NT2/D1 (cell line): ENCODE results near the gene MT4.
"Not testable (repeated sequence)": the region's sequence is repeated elsewhere in the genome, so short reads cannot be mapped to it uniquely, and the experiment has no call there.

Experiments
- DNase-seq: peaks from one replicate; pipeline ENCODE4 v3.0.0-alpha.2; 2011; ENCODE audit warnings: low read depth, low spot score
- H3K27me3 ChIP-seq: 2 replicates; pipeline ENCODE4 v1.6.0; 2011; ENCODE audit warnings: mild to moderate bottlenecking; ENCODE audit not compliant: insufficient read length, insufficient read depth
- H3K36me3 ChIP-seq: 2 replicates; pipeline ENCODE4 v1.6.1; 2011; ENCODE audit warnings: mild to moderate bottlenecking, low read length, mixed read lengths; ENCODE audit not compliant: insufficient read depth, insufficient read length
- H3K4me1 ChIP-seq: 2 replicates; pipeline ENCODE4 v1.5.1; 2011; ENCODE audit not compliant: insufficient read depth, insufficient read length
- H3K4me3 ChIP-seq: 2 replicates; pipeline ENCODE4 v1.5.1; 2011; ENCODE audit warnings: low read depth; ENCODE audit not compliant: insufficient read length
- H3K9ac ChIP-seq: 2 replicates; pipeline ENCODE4 v1.6.0; 2011; ENCODE audit warnings: low read depth; ENCODE audit not compliant: insufficient read length
- H3K9me3 ChIP-seq: 2 replicates; pipeline ENCODE4 v1.5.1; 2011; ENCODE audit warnings: mild to moderate bottlenecking, low read length; ENCODE audit not compliant: insufficient read depth
- SUZ12 ChIP-seq: IDR thresholded peaks from 2 replicates; pipeline ENCODE4 v1.6.1; 2011; ENCODE audit not compliant: insufficient read length, insufficient read depth; ENCODE audit errors: extremely low read depth
- YY1 ChIP-seq: IDR thresholded peaks from 2 replicates; pipeline ENCODE4 v1.6.1; 2011; ENCODE audit not compliant: insufficient read length, insufficient read depth
- ZNF274 ChIP-seq: IDR thresholded peaks from 2 replicates; pipeline ENCODE4 v1.6.1; 2011; ENCODE audit warnings: mild to moderate bottlenecking, low read depth, low read length

The MT4 gene

DNA sequence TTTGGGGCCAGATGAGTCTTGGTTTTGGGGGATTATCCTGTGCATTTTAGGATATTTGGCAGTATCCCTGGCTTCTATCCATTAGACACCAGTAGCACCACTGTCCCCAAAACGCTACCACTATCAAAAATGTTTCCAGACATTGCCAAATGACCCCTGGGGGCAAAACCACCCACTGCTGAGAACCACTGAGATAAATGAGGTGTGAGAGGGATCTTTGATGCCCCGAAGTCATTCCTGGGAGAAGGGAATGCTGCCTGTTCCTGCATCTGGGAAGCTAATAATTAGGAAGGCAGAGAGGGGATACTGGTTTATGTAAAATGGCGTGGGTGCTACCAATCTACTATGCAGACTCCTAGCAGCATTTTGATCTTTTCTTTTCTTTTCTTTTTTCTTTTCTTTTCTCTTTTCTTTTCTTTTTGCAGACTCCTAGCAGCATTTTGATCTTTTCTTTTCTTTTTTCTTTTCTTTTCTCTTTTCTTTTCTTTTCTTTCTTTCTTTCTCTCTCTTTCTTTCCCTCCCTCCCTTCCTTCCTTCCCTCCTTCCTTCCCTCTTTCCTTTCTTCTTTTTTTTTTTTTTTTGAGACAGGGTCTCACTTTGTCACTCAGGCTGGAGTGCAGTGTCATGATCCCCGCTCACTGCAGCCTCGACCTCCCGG, 15.6 kb downstream of the MT4 start:
- no peak for DNase-seq
- Histone ChIP-seq H3K27me3 (peaks cover 7% of the 10 kb centered on the region), H3K4me3 (no peak overlapping the region), H3K4me1 (no peaks in the 10 kb centered on the region), H3K9me3 (0 out of 2 replicates have a peak, but pooled peaks cover 6% of the 10 kb centered on the region), H3K9ac (no peak overlapping the region), H3K36me3 (no peaks in the 10 kb centered on the region)
- no peak for TF ChIP-seq ZNF274
- no peak for TF ChIP-seq YY1
- no peak for TF ChIP-seq SUZ12

DNA sequence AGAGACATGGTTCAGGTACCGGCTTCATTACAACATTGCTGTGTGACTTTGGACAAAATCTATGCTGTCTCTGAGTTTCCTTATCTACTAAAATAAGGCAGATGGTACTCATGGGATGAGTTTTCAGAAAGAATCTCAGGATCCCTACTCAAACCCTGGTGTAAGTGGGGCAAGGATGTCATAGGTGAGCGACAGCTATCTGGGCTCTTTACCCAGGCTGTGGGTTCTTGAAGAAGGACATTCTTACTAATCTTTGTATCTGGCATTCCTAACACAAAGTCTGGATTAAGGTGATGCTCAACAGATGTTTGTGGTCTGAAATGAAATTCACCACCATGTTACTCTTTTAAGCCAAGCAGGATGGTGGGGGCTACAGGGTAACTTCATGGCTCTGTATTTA, 18.0 kb downstream of the MT4 start:
- not testable (repeated sequence) for DNase-seq, H3K4me1 ChIP-seq, H3K9me3 ChIP-seq, H3K9ac ChIP-seq, H3K36me3 ChIP-seq, H3K4me3 ChIP-seq
- peaks cover 27% of the 10 kb centered on the region for H3K27me3 ChIP-seq

DNA sequence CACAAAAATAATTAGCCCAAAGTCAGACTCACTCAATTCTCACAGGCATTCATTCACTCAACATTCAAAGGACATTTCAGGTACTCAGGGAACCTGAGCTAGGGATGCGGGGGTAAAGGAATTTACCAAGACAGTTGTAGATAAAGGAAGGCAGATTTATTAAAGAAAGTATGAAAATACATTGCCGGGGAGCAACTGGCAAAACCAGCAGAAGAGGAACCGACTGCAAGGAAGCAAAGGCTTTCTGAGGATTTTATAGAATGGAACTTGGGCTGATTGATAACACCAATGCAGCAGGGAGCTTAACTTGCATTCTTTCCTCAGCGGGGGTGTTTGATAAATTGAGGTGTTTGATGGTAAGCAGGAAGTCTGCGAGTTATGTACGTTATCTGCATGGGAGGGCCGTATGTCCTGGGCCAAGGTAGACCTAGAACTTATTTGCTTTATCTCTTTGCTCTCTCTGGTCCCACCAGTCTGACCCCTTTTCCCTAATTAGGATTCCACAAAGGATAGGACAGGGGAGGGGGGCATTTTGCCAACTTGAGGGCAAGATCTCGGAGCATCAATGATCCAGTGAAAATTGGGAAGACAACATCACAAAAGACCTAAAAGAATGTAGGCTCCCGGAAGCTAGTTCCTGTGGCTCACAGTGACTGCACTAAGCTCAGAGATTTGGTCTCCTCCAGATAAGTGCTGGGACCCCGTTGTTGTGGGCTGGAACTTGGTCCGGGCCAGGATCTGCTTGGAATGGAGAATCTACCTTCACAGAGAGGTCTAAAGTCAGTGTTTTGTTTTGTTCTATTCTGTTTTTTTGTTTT, 18.7 kb downstream of the MT4 start:
- Histone ChIP-seq H3K36me3 (no peaks in the 10 kb centered on the region), H3K27me3 (peaks cover 34% of the 10 kb centered on the region), H3K9ac (no peak overlapping the region), H3K4me1 (no peaks in the 10 kb centered on the region), H3K9me3 (no peaks in the 10 kb centered on the region), H3K4me3 (no peak overlapping the region)
- DNase-seq: no peak
- TF ChIP-seq YY1: no peak
- TF ChIP-seq ZNF274: no peak
- TF ChIP-seq SUZ12: no peak

- no peak overlapping the region for H3K9ac ChIP-seq
- peaks cover 41% of the 10 kb centered on the region for H3K27me3 ChIP-seq
- no peaks in the 10 kb centered on the region for H3K36me3 ChIP-seq
- TF ChIP-seq YY1: no peak
- no peak for TF ChIP-seq SUZ12
- no peak for TF ChIP-seq ZNF274
- no peaks in the 10 kb centered on the region for H3K9me3 ChIP-seq
- no peak overlapping the region for H3K4me3 ChIP-seq
- H3K4me1 ChIP-seq: peaks cover 3% of the 10 kb centered on the region
- no peak for DNase-seq
These were observed 19.4 kb downstream of the MT4 start for GRCh38 chr16:56584276-56584675.

GRCh38 chr16:56588781-56589140, 23.9 kb downstream of the MT4 start:
- Histone ChIP-seq H3K4me3 (peak overlapping the region; percentile 44), H3K27me3 (peaks cover 73% of the 10 kb centered on the region), H3K4me1 (peaks cover 8% of the 10 kb centered on the region), H3K36me3 (no peaks in the 10 kb centered on the region), H3K9ac (no peak overlapping the region), H3K9me3 (no peaks in the 10 kb centered on the region)
- TF ChIP-seq YY1 (no peak), ZNF274 (no peak), SUZ12 (no peak)
- DNase-seq: no peak

DNA sequence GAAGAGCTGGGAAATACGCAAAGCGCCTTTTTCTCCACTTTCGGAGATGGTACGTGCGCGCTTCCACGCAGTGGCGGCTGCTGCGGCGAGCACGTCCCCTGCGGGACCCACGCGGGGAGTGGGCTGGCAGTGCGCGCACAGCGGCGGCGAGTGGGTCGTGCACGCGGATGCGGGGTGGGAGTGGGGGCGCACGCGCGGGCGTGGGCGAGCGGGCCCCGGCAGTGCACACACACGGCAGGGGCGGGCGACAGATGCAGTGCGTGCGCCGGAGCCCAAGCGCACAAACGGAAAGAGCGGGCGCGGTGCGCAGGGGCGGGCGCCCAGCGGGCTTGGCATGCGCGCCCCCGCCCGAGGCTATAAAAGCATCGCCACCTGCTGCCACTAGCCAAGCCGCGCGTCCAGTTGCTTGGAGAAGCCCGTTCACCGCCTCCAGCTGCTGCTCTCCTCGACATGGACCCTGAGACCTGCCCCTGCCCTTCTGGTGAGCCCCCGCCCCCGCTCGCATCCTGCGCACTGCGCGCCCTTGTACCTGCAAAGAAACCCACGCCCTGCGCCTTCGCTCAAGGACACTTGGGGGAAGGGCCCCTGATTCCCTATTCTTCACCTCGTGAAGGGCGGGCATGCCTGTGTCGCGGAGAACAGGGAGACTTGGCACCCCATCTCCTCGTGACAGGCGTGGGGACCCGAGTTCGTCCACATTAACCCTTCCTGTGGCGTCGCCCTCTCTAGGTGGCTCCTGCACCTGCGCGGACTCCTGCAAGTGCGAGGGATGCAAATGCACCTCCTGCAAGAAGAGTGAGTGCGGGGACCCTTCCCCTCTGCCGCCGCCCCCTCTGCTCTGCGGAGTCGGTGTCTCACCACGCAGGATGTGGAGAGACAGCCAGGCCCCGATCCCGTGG, 24.5 kb downstream of the MT4 start, which contains the start of gene MT3:
Gene MT3, plus strand, starts transcription at position 388 of the 899 bp plus-strand sequence. Its CDS starts 63 bp downstream, at position 451.
- Histone ChIP-seq H3K9me3 (no peaks in the 10 kb centered on the region), H3K27me3 (peaks cover 73% of the 10 kb centered on the region), H3K4me3 (peak within 1 kb of the TSS; percentile 44), H3K4me1 (peaks cover 8% of the 10 kb centered on the region), H3K36me3 (no peaks in the 10 kb centered on the region), H3K9ac (peak within 1 kb of the TSS; percentile 47)
- TF ChIP-seq YY1: no peak
- peak; percentile 80 for TF ChIP-seq SUZ12
- no peak for TF ChIP-seq ZNF274
- DNase-seq: no peak
